Smooth muscle cell of the brain vasculature (primary cell): ENCODE results near the gene CX3CR1.

ENCODE experiments used
- DNase-seq: peaks from one replicate; pipeline ENCODE4 v3.0.0-alpha.2; 2012; ENCODE audit warnings: low read depth, low spot score

Gene CX3CR1

DNA sequence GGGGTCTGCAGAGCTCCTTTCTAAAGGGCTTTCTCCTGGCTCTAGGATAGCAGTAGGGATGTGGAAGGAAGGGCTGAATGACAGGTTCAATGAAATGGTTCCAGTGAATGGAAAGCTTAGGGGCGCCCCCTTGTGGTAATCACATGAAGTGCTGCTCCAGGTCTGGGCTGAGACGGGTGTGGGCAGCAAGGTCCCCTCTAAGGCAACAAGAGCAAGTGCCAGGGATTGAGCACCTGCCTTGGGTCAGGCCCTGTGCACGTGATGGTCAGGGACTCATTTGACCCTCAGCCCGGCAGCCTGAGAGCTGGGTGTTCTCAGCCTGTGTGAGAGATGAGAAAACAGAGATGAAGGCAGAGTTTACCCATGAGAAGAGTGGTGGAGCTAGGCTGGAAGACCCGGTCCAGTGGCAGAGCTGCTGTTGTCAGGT is 12.1 kb upstream of the CX3CR1 start:
- DNase-seq = no peak

DNA sequence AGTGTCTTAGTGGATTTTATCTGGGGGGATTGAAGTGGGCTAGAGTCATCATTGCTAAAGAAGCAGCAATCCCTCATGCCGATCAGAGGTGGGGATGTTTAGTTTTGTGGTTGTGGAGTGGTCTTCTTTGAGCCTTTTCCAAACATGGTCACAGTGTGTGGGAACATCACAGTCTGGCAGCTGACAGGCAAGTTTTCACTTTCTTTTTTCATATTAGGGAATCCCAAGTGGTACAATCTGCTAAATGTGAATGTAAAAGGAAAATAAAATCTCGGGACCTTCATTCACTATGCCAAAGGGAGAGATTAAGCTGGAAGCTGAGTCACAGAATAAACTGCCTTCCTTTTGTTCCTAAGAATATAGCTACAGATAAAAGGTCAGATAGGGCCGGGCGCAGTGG is 10.4 kb upstream of the CX3CR1 start:
- DNase-seq = no peak

DNA sequence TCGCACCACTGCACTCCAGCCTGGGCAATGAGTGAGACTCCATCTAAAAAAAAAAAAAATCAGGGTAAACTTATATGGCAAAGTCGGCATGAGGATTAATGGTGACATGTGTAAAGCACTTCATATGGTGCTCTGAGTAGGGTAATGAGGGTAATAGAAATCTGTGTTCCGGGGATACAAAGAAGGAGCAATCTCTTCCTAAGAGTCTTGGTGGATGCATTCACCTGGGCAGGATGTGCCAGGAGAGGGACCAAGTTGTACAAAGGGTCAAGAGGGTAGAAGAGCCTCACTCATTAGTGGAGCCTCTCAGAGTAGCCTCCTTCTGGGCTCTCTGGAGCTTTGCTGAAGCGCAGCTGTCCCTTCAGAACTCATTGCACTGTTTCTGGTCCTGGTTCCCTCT is 9.3 kb upstream of the CX3CR1 start:
- DNase-seq = no peak

DNA sequence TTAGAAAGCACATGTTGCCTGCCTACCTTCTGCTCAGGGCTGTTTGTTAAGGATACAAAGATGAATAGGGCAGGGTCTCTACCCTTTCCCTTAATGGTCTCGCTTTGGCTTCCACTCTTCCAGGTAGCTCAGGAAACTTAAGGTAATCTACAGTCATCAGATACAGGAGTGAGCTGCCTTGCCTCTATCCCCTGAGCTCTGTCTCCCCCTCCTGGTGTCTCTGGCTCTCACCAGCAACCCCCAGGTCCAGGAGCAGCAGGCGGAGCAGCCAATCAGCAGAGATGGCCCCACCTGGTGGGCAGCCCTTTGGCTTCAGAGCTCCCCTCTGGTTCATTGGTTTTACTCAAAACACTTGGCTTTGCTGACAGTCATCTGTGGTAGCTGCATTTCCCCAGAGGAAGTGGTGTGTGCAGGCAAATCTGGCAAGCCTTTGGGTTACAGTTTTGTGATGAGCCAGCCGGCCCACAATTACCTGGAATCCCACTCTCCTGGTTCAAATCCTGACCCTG is 8.5 kb upstream of the CX3CR1 start:
- no peak for DNase-seq

GRCh38 chr3:39287216-39288164 is 7.7 kb upstream of the CX3CR1 start:
- DNase-seq = no peak

DNA sequence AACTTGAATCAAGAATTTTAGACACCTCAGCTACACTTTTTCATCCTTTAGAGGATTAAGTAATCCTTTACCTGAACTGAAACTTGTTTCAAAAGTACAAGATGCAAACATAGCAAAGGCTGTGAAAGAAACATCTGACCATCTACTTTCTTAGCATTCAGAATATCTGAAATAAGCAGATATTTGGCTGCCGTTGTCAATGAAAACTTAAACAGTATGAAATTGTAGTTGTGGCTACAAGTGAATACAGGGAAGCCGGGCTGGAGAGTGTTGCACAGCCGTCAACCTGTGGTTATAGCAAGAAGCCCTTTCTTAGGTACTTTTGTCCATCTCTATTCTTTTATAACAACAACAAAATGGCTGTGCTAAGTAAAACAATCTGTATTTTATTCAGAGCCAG is 6.9 kb upstream of the CX3CR1 start:
- DNase-seq = no peak

GRCh38 chr3:39285332-39285731 is 5.5 kb upstream of the CX3CR1 start:
- DNase-seq = no peak

DNA sequence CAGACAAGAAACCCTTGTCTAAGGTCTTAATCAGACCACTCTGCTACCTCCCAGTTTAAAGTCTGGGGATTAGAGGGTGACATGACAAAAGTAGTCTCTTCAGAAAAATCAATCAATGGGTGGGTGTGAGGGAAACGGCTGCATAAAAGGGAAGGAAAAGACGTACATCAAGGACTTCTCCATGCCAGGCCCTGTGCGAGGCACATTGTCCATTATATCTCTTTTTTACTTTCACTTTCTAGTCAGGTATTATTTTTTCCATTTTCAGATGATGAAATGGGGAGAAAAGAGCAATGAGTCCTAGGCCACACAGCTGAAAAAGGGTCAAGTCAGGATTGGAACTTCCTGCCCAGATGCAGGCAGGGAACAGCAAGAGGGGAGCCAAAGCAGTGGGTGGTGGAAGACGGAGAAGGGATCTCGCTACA is 4.6 kb upstream of the CX3CR1 start:
- DNase-seq = no peak

DNA sequence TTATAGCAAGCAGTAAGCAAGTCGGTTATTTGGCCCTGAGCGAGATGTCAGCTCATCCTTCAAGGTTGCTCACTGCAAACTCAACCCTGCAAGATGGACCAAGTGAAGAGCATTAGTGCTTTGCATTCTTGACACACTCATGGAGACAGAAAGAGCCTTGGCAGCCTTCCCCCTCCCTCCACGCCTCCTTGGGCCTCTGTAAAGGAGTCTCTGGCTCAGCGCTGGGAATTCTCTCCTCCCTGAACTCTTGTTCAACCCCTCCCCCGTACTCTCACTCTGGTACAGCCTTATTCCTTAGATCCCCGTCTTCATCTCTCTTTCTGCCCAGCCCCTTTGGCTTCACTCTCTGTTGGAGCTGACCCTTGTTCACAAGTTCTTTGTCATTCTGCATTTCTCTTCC is 2.2 kb upstream of the CX3CR1 start:
- no peak for DNase-seq

GRCh38 chr3:39281533-39281932 is 1.7 kb upstream of the CX3CR1 start:
- DNase-seq = no peak

- no peak for DNase-seq
Observed at GRCh38 chr3:39280571-39280970, 735 bp upstream of the CX3CR1 start.

DNA sequence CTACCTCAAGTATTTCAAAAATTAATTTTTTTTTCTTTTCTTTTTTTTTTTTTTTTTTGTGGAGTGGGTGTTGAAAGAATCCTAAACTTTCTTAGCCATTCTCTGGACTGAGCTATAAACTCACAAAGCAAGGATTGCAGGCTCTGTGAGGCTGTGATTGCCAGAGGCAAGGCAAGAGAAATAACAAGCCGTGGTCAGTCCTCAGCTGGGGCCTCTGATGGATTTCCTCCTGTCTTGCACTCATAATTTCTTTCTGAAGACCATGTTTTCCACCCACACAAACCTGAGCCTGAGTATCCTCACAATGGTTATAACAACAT is 1.3 kb downstream of the CX3CR1 start:
- no peak for DNase-seq

GRCh38 chr3:39277893-39278615 is 1.8 kb downstream of the CX3CR1 start:
- DNase-seq = no peak

- DNase-seq = no peak
Observed at GRCh38 chr3:39276746-39277145, 3.1 kb downstream of the CX3CR1 start.

DNA sequence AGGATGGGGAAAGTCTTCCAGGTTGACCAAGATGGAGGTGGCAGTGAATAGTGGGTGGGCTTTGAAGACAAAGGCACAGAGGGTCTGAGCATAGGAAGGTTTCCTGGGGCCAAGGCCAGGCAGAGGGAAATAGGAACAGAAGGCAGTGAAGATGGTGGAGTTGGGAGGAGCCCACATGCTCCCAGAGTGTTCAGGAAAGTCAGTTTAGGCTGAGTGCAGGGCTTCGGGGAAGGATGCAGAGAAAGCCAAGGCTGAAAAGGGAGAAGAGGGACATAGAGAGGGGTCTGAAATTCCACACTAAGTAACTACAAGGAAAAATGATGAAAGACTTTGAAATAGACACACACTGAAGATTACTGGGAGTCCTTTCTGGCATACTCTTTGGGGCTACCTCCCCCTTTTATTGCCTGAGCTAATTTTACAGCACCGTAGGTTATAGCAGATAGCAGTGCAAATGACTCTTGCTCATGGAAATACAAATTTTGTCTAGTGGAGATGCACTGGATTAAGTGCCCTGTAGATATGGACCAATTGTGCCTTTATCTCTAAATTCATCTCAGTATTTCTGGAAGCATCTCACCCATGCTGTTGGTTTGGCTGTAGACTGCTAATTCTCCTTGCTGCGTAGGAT is 3.8 kb downstream of the CX3CR1 start:
- DNase-seq = no peak

GRCh38 chr3:39275052-39275451 is 4.8 kb downstream of the CX3CR1 start:
- DNase-seq = no peak

DNA sequence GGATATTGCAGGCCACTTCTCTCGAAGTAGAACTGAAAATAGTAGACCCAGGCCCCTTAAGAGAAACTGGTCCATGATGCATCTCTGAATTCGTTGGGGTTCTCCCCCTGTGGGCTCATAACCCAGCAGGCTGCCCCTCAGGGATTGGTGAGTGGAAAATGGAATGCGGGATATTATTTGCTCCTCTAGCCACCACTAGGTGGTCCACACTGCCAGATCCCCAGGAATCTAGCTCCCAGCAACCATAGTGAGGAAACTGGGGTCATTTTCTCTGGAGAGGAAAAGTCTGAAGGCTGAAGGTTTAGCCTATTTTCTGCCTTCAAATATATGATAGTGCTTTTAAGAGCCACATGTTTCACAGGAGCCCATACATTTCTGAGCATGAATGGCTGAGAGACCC is 6.7 kb downstream of the CX3CR1 start:
- no peak for DNase-seq

GRCh38 chr3:39272191-39272590 is 7.6 kb downstream of the CX3CR1 start:
- no peak for DNase-seq

DNA sequence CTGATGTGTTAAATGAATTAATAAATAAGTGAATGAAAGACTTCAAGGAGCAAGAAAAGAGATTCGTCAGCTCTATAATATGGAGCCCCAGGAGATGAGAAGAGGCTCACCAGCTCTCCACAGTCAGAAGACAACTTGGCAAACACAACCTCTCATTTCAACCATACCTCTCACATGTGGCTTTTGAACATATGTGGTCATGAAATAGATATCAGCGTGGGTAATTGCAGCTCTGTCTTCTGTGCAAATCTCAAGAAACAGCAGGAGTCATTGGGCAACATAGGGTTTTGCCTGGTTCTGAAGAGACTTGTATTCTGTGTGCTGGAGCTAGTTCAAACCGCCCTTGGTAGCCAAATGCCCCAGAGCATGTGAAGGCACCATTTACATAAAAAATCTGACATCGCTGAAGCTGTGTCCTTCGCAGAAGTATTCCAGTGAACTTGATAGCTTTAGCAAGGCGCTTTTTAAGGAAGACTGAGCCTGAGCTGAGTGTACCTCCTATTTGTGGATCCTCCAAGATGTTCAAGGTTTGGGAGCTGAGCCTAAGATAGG is 8.4 kb downstream of the CX3CR1 start:
- DNase-seq = no peak

DNA sequence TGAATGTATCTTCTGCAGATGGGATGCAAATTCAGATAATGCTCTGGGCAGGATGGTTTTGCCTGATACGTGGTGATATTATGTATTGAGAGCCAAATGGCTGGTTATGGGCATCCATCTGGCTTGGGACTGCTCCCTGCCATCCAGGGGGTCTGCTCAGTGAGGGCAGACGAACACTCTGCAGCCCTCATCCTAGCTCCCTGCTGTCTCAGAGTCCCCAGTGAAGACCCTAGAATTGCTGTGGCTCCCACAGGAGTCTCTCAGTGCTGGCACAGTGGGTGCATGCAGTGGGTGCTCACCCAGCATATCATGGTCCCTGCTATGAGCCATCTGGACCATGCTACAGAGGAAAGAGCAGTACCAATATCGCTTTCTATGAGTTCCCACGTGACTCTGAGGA is 10.3 kb downstream of the CX3CR1 start:
- DNase-seq = no peak

- no peak for DNase-seq
Observed at GRCh38 chr3:39268549-39268900, 11.3 kb downstream of the CX3CR1 start.
